Caco-2 (cell line): ENCODE data around the gene ARHGAP9. TPM values are rescaled to one million over a fixed set of nuclear protein-coding genes. Genes with fewer than 3 reads are reported as not detected.
"Not testable (repeated sequence)": the region's sequence is repeated elsewhere in the genome, so short reads cannot be mapped to it uniquely, and the experiment has no call there.

Experiments
- BruUV-seq: library from RNA; stranded (reverse); fragments of 400-500 nt; replicated peaks from 2 replicates; lab custom pipeline; 2021; lab: Mats Ljungman, UMichigan
- CTCF ChIA-PET: fragments of 300-600 bp; sonication (Branson Sonifier 250); formaldehyde crosslinking; loops from one replicate; lab custom pipeline; 2022; ENCODE audit warnings: antibody characterized with exemption; lab: Charles Lee
- POLR2A ChIA-PET: fragments of 300-600 bp; sonication (Branson Sonifier 250); formaldehyde crosslinking; loops from one replicate; lab custom pipeline; 2022; ENCODE audit warnings: antibody characterized with exemption; lab: Charles Lee
- DNase-seq, 2 experiments: peaks; one replicate each; pipeline versions ENCODE4 v3.0.0 to v3.0.0-alpha.2; 2020 to 2022
- H3K27me3 ChIP-seq: replicated peaks from 2 replicates; pipeline ENCODE4 v1.6.0; 2011; ENCODE audit warnings: low read length; ENCODE audit not compliant: control insufficient read depth, insufficient read depth
- H3K36me3 ChIP-seq: 2 replicates; pipeline ENCODE4 v1.5.1; 2011; ENCODE audit warnings: low read length; ENCODE audit not compliant: control insufficient read depth, insufficient read depth
- H3K4me1 ChIP-seq: fragments of 250-450 bp; sonication (Bioruptor Pico); 2 replicates; pipeline ENCODE4 v1.5.1; 2020; ENCODE audit warnings: mild to moderate bottlenecking
- H3K4me3 ChIP-seq: 2 replicates; pipeline ENCODE4 v1.5.1; 2011; ENCODE audit warnings: low read depth, mild to moderate bottlenecking, control low read depth, low read length
- H3K9me3 ChIP-seq: fragments of 250-450 bp; sonication (Bioruptor Pico); 2 replicates; pipeline ENCODE4 v1.5.1; 2020; ENCODE audit warnings: mild to moderate bottlenecking, moderate library complexity
- H3K27ac Mint-ChIP-seq: one replicate; pipeline ENCODE4 v1.8.0; 2022; ENCODE audit warnings: mixed read lengths; ENCODE audit not compliant: unreplicated experiment
- H3K27me3 Mint-ChIP-seq: one replicate; pipeline ENCODE4 v1.8.0; 2022; ENCODE audit warnings: mixed read lengths; ENCODE audit not compliant: insufficient read depth, unreplicated experiment
- H3K36me3 Mint-ChIP-seq: one replicate; pipeline ENCODE4 v1.8.0; 2022; ENCODE audit warnings: mild to moderate bottlenecking, mixed read lengths; ENCODE audit not compliant: insufficient read depth, unreplicated experiment
- H3K4me1 Mint-ChIP-seq: one replicate; pipeline ENCODE4 v1.8.0; 2022; ENCODE audit warnings: low read depth, mixed read lengths; ENCODE audit not compliant: unreplicated experiment
- H3K4me3 Mint-ChIP-seq: one replicate; pipeline ENCODE4 v1.8.0; 2022; ENCODE audit warnings: mild to moderate bottlenecking, moderate library complexity, mixed read lengths; ENCODE audit not compliant: unreplicated experiment
- H3K9me3 Mint-ChIP-seq: one replicate; pipeline ENCODE4 v1.8.0; 2022; ENCODE audit warnings: mixed read lengths; ENCODE audit not compliant: unreplicated experiment
- intact Hi-C: fragments of 100-400 bp; cut with micrococcal nuclease; formaldehyde crosslinking; loops from one replicate; pipeline ENCODE4 v1.10.0; 2022; ENCODE audit not compliant: unreplicated experiment
- total RNA-seq: library from RNA; stranded (reverse); gene quantifications from 2 replicates; pipeline ENCODE4 v1.2.3, GENCODE V29; 2022
- TF ChIP-seq, protein P1 (sequence below), 2 experiments: fragments of 200-600 bp in 1 of 2; IDR thresholded peaks; 1 replicate in 1 of 2; 2 replicates in 1 of 2; pipeline versions ENCODE4 v1.5.1 to v1.8.0; 2011 to 2022; ENCODE audit warnings: antibody characterized with exemption in 1 of 2, control low read depth in 1 of 2, inconsistent platforms in 1 of 2, low read depth in 1 of 2, low read length in 1 of 2, mild to moderate bottlenecking in 1 of 2, moderate library complexity in 1 of 2; ENCODE audit not compliant: insufficient read depth in 1 of 2, severe bottlenecking in 1 of 2, unreplicated experiment in 1 of 2

The ARHGAP9 gene
- total RNA-seq, 1 experiment from 2014 or later, result 0.75 TPM

DNA sequence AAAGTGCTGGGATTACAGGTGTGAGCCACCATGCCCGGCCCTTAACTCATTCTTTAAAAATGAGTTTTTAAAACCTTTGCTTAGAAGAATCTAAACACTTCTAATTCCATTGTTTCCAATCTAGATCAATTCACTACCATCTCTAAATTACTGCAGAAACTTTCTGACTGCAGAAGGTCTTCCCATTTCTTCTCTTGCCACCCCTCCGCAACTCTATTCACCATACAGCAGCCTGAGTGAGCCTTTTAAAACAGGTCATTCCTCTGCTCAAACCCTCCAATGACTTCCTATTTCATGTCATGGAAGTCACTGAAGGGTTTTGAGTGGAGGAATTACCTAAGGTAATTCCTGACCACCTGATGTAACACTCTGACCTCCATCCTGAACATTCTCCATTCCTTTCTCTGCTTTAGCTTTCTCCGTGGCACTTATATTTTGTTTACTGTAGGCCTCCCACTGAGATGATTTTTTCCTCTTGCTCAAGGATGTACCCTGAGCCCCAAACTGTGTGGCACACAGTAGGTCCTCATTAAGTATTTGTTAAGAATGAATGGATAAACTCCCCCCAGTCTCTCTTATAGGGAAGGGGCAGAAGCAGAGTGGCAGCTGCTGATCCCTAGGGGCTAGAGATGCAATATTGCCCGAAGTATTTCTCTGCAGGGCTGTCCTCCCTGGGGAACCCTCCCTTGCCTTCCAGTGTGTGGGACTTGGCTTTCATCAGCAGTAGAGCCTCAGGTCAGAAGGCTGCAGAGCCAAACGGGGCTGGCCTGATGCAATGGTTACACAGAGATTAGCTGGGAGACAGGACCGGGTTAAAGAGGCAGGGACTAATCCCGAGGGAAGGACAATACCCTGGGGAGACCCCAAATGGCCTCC is 39.5 kb upstream of the ARHGAP9 start:
- Histone ChIP-seq H3K27me3 (no peaks in the 10 kb centered on the region), H3K9me3 (no peaks in the 10 kb centered on the region), H3K4me1 (peaks cover 25% of the 10 kb centered on the region), H3K36me3 (peaks cover 4% of the 10 kb centered on the region), H3K4me3 (peak overlapping the region; percentile 71)
- peak; percentile 74 to 75 for DNase-seq
- POLR2A ChIA-PET, result no interaction called here
- H3K4me1 Mint-ChIP-seq, result peaks cover 24% of the 10 kb centered on the region
- TF ChIP-seq, protein P1, sequence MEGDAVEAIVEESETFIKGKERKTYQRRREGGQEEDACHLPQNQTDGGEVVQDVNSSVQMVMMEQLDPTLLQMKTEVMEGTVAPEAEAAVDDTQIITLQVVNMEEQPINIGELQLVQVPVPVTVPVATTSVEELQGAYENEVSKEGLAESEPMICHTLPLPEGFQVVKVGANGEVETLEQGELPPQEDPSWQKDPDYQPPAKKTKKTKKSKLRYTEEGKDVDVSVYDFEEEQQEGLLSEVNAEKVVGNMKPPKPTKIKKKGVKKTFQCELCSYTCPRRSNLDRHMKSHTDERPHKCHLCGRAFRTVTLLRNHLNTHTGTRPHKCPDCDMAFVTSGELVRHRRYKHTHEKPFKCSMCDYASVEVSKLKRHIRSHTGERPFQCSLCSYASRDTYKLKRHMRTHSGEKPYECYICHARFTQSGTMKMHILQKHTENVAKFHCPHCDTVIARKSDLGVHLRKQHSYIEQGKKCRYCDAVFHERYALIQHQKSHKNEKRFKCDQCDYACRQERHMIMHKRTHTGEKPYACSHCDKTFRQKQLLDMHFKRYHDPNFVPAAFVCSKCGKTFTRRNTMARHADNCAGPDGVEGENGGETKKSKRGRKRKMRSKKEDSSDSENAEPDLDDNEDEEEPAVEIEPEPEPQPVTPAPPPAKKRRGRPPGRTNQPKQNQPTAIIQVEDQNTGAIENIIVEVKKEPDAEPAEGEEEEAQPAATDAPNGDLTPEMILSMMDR (IDR thresholded peaks at IDR 0.05; ENCODE audit: insufficient read depth in 1 of 2, low read depth in 1 of 2, low read length in 1 of 2, severe bottlenecking in 1 of 2, unreplicated experiment in 1 of 2), result no peak
- CTCF ChIA-PET, result no interaction called here
- H3K36me3 Mint-ChIP-seq, result peaks cover 98% of the 10 kb centered on the region
- no peaks in the 10 kb centered on the region for H3K9me3 Mint-ChIP-seq
- H3K27me3 Mint-ChIP-seq, result no peaks in the 10 kb centered on the region
- peak overlapping the region; percentile 94 for H3K27ac Mint-ChIP-seq
- intact Hi-C loops, result no loop called here
- H3K4me3 Mint-ChIP-seq, result peak overlapping the region; percentile 86
- BruUV-seq, result no TSS peak

DNA sequence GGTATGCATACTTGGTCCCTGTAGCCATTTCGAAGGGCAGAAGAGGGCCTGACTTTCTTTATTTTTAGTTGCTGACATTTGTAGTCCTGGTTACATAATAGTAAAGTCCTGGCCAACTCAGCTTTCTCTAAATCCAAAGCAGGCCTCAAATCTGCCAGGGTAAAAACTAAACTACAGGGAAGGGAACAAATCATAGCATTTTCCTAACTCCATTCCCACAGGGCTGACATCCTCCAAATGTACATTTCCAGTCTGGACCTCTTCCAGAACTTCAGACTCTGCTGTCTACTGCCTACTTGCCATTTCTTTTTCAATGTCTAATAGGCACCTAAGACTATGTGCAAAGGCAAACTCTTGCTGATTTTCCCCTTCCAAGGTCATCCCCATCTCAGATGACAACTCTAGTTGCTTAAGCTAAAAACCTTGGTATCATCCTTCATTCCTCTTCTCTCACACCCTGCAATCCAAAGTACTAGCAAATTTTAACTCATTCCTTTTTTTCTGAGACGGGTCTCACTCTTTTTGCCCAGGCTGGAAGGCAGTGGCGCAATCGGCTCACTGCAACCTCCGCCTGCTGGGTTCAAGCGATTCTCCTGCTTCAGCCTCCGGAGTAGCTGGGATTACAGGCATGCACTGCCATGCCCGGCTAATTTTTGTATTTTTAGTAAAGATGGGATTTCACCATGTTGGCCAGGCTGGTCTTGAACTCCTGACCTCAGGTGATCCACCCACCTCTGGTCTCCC is 38.7 kb upstream of the ARHGAP9 start:
- TF ChIP-seq, protein P1 (IDR thresholded peaks at IDR 0.05; ENCODE audit: insufficient read depth in 1 of 2, low read depth in 1 of 2, low read length in 1 of 2, severe bottlenecking in 1 of 2, unreplicated experiment in 1 of 2), result no peak
- Histone ChIP-seq H3K27me3 (no peaks in the 10 kb centered on the region), H3K36me3 (peaks cover 4% of the 10 kb centered on the region), H3K4me1 (peaks cover 20% of the 10 kb centered on the region), H3K4me3 (peak overlapping the region; percentile 71; the same call in 1 of the 2 replicates), H3K9me3 (no peaks in the 10 kb centered on the region)
- Mint-ChIP-seq H3K27ac (peak overlapping the region; percentile 94), H3K36me3 (peaks cover 98% of the 10 kb centered on the region), H3K27me3 (no peaks in the 10 kb centered on the region), H3K4me3 (peak overlapping the region; percentile 86), H3K4me1 (peaks cover 22% of the 10 kb centered on the region), H3K9me3 (no peaks in the 10 kb centered on the region)
- no TSS peak for BruUV-seq
- DNase-seq, result no peak
- POLR2A ChIA-PET, result no interaction called here
- CTCF ChIA-PET, result no interaction called here
- intact Hi-C loops, result no loop called here

DNA sequence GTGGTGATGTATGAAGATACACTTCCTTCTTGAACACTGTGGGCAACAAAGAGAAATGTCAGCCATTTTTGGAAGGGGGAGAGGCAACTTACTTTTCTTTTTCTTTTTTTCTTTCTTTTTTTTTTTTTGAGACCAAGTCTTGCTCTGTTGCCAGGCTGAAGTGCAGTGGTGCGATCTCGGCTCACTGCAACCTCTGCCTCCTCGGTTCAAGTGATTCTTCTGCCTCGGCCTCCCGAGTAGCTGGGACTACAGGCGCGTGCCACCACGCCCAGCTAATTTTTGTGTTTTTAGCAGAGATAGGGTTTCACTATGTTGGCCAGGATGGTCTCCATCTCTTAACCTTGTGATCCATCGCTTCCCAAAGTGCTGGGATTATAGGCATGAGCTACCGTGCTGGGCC is 38.1 kb upstream of the ARHGAP9 start:
- intact Hi-C loops, H3K36me3 ChIP-seq, H3K9me3 Mint-ChIP-seq, H3K9me3 ChIP-seq, H3K27me3 Mint-ChIP-seq, CTCF ChIA-PET, DNase-seq, BruUV-seq, H3K4me3 ChIP-seq, H3K27me3 ChIP-seq: not testable (repeated sequence)
- Mint-ChIP-seq H3K27ac (peak overlapping the region; percentile 94), H3K4me3 (peak overlapping the region; percentile 86), H3K4me1 (peaks cover 22% of the 10 kb centered on the region), H3K36me3 (peaks cover 98% of the 10 kb centered on the region)
- POLR2A ChIA-PET, result interaction anchor here (0.9 kb wide), 1 partner anchor 14 kb away, joined by 3 read pairs; no protein-coding TSS in a partner anchor
- H3K4me1 ChIP-seq, result peaks cover 20% of the 10 kb centered on the region
